H1 (cell line): ENCODE results near the gene SCN2A. TPM values are rescaled to one million over a fixed set of nuclear protein-coding genes. Genes with fewer than 3 reads are reported as not detected.

Experiments
- BACH1 ChIP-seq: IDR thresholded peaks from 2 replicates; pipeline ENCODE4 v1.6.1; 2012; ENCODE audit warnings: low read length, improper control_type of control experiment
- RFX5 ChIP-seq: IDR thresholded peaks from 2 replicates; pipeline ENCODE4 v1.6.1; 2011; ENCODE audit warnings: low read depth, low read length, improper control_type of control experiment, borderline replicate concordance
- SP1 ChIP-seq: IDR thresholded peaks from 2 replicates; pipeline ENCODE4 v1.6.1; 2011; ENCODE audit warnings: low read depth, low read length
- polyA plus RNA-seq, 7 experiments: library from polyadenylated mRNA; depleted of rRNA in 3 of 7; stranded (reverse) in 5 of 7; unstranded in 2 of 7; fragments of >200 nt in 5 of 7; fragments of 200-250 nt in 2 of 7; gene quantifications; 1 replicate in 5 of 7; 2 replicates in 1 of 7; 4 replicates in 1 of 7; pipeline versions ENCODE4 v1.2.1 to v1.2.3, GENCODE V29; 2011 to 2013; ENCODE audit warnings: missing spikeins in 2 of 7, mixed read lengths in 2 of 7
- total RNA-seq: library from RNA; stranded (reverse); fragmentation: NEBNext Ultra II Directional; extraction: Animal tissue kit (Norgen Biotek cat#: 25700); gene quantifications from 2 replicates; pipeline ENCODE4 v1.2.1, GENCODE V29; 2021

The SCN2A gene
- total and polyA plus RNA-seq, 2 of the 8 experiments (the other 6 are each of a cell fraction or from before 2014, with no cell fraction given) = 0.18 to 1.1 TPM

- no peak for TF ChIP-seq RFX5
- no peak for TF ChIP-seq SP1
- TF ChIP-seq BACH1 = no peak
These were observed 36.7 kb downstream of the SCN2A start (continued) for GRCh38 chr2:165275932-165276331.
